Breast epithelium (tissue), 4 donors: ENCODE data around the gene EFNA2. TPM values are rescaled to one million over a fixed set of nuclear protein-coding genes. Genes with fewer than 3 reads are reported as not detected.
"Not testable (repeated sequence)": the region's sequence is repeated elsewhere in the genome, so short reads cannot be mapped to it uniquely, and the experiment has no call there.

ENCODE experiments used
- DNase-seq, 2 donors: peaks; one replicate each; pipeline ENCODE4 v3.0.0-alpha.2; 2019; ENCODE audit warnings: low spot score in 2 of 2
- H3K27ac ChIP-seq, 2 donors: fragments of 200-600 bp; sonication (generic) in 1 of 2; one replicate each; pipeline ENCODE4 v1.5.1; 2016 to 2019; ENCODE audit warnings: mild to moderate bottlenecking in 1 of 2
- H3K27me3 ChIP-seq, 2 donors: fragments of 200-600 bp; sonication (generic) in 1 of 2; one replicate each; pipeline versions ENCODE4 v1.5.1 to v1.6.0; 2017 to 2019; ENCODE audit warnings: control low read depth in 1 of 2, mild to moderate bottlenecking in 1 of 2
- H3K36me3 ChIP-seq: fragments of 200-600 bp; one replicate; pipeline ENCODE4 v1.5.1; 2019
- H3K4me1 ChIP-seq, 2 donors: fragments of 200-600 bp; sonication (generic); one replicate each; pipeline ENCODE4 v1.5.1; 2016 to 2019; ENCODE audit warnings: control low read depth in 1 of 2
- H3K4me3 ChIP-seq, 3 donors: fragments of 200-600 bp; sonication (generic); 1 replicate in 2 of 3; 2 replicates in 1 of 3; pipeline ENCODE4 v1.5.1; 2016 to 2019; ENCODE audit warnings: mild to moderate bottlenecking in 3 of 3, moderate library complexity in 2 of 3
- H3K9me3 ChIP-seq, 2 donors: fragments of 200-600 bp; sonication (generic) in 1 of 2; one replicate each; pipeline ENCODE4 v1.5.1; 2016 to 2019; ENCODE audit warnings: control low read depth in 1 of 2
- CTCF ChIP-seq, 3 donors: fragments of 450-650 bp; IDR thresholded peaks; one replicate each; pipeline ENCODE4 v1.5.1; 2016 to 2017; ENCODE audit warnings: antibody characterized with exemption in 3 of 3, mild to moderate bottlenecking in 3 of 3, moderate library complexity in 3 of 3
- POLR2A ChIP-seq: fragments of 450-650 bp; IDR thresholded peaks from one replicate; pipeline ENCODE4 v1.6.1; 2016; ENCODE audit warnings: antibody characterized with exemption, mild to moderate bottlenecking, moderate library complexity
- POLR2AphosphoS5 ChIP-seq, 3 donors: sonication (generic); formaldehyde crosslinking; IDR thresholded peaks; one replicate each; pipeline ENCODE4 v1.6.1; 2017; ENCODE audit warnings: antibody characterized with exemption in 3 of 3
- intact Hi-C: fragments of 100-400 bp; cut with DNase I; formaldehyde crosslinking; loops from one replicate; pipeline ENCODE4 v1.15.1; 2023; ENCODE audit warnings: low total_unique reads
- total RNA-seq, 3 donors: library from RNA; depleted of rRNA; stranded (reverse); fragments of >200 nt; gene quantifications; one replicate each; pipeline ENCODE4 v1.1.0, GENCODE V29; 2016

EFNA2 gene
- total RNA-seq, 3 donors from 2014 or later, result 0.66 TPM; not detected in 2

- no peak overlapping the region for H3K4me3 ChIP-seq
- no peak for DNase-seq
Observed at GRCh38 chr19:1299801-1300200, 14.1 kb downstream of the EFNA2 start.

DNA sequence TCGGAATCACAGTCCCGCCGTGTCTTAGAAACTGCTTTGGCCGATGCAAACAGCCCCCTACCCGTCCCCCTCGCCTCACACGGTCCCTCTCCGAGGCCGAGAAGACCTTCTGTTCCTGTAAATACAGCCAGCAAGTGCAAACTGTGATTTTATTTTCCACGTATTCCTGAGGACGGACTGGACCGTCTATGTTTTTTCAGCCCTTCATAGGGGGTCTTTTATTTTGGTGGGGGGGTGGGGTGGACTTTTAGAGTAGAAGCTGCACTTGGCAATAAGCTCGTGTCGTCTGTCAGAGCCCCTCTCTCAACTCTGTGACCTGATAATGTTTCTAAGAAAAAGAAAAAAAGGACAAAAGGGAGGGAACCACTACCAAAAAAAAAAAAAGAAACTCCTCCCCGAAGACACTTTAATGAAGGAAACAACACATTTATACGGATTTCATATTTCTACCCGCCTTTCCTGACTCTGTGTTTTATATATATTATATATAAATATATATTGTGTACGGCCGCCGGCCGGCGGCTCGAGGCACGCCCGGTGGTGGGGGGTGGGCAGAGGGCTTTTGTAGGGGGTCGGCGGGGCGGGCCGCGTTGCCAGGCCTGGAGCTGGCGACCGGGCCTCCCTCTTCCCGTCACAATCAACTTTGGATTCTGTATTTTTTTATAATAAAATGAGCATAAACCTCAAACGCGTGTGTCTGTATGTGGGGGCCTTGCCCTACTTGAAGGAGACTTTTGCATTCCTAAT, 15.2 kb downstream of the EFNA2 start:
- Histone ChIP-seq H3K4me1 (no peaks in the 10 kb centered on the region), H3K27me3 (peaks cover 5 to 12% of the 10 kb centered on the region in 2 donors), H3K36me3 (no peaks in the 10 kb centered on the region), H3K27ac (no peak overlapping the region), H3K4me3 (no peak overlapping the region), H3K9me3 (no peaks in the 10 kb centered on the region)
- TF ChIP-seq POLR2AphosphoS5 (IDR thresholded peaks at IDR 0.05) (no peak), POLR2A (no peak), CTCF (IDR thresholded peaks at IDR 0.05) (no peak)
- intact Hi-C loops, result no loop called here
- no peak for DNase-seq

More at GRCh38 chr19:1299801-1300200, 14.1 kb downstream of the EFNA2 start:
- peaks cover 0 to 6% of the 10 kb centered on the region in 2 donors for H3K4me1 ChIP-seq
- H3K9me3 ChIP-seq, result no peaks in the 10 kb centered on the region
- peaks cover 15 to 23% of the 10 kb centered on the region in 2 donors for H3K27me3 ChIP-seq
- intact Hi-C loops, result no loop called here
- H3K36me3 ChIP-seq, result no peaks in the 10 kb centered on the region
- no peak for TF ChIP-seq POLR2AphosphoS5 (IDR thresholded peaks at IDR 0.05)
- no peak for TF ChIP-seq POLR2A
- TF ChIP-seq CTCF (IDR thresholded peaks at IDR 0.05), result no peak
- no peak overlapping the region for H3K27ac ChIP-seq

DNA sequence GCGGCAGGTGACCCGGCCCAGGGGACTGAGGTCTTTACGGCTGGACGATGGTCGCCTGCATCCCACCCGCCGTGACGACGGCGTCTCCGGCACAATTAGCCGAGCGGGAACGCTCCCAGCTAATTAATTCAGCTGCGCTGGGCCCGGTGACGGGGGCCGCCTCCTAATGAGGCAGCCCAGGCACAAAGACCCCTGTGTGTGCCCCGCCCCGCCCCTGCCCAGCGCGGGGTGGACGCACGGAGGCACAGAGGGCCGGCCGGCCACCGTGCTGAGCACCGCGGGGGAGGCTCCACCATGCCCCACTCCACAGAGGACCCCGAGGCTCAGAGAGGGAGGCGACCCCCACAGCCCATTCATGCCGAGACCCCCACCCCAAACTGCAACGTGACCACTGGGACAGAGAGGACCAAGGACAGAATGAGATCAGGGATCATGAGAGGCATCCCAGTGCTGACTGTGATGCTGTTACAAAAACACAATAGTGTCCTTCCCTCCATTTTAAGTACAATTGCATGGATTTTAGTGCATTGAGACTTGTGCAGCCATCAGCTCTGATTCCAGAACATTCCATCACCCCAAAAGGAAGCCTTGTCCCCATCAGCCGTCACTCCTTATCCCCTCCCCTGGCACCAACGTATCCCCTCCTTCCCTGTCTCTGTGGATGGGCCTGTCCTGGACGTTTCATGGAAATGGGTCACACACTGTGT, 17.0 kb downstream of the EFNA2 start:
- Histone ChIP-seq H3K27ac (no peak overlapping the region), H3K4me3 (no peak overlapping the region), H3K9me3 (no peaks in the 10 kb centered on the region), H3K36me3 (no peaks in the 10 kb centered on the region), H3K27me3 (peaks cover 0 to 6% of the 10 kb centered on the region in 2 donors), H3K4me1 (no peaks in the 10 kb centered on the region)
- TF ChIP-seq CTCF (IDR thresholded peaks at IDR 0.05) (no peak), POLR2A (no peak), POLR2AphosphoS5 (IDR thresholded peaks at IDR 0.05) (no peak)
- intact Hi-C loops, result no loop called here
- no peak for DNase-seq

- no peak overlapping the region for H3K27ac ChIP-seq
- intact Hi-C loops, result no loop called here
- H3K4me1 ChIP-seq, result no peaks in the 10 kb centered on the region
- H3K9me3 ChIP-seq, result no peaks in the 10 kb centered on the region
- TF ChIP-seq POLR2AphosphoS5 (IDR thresholded peaks at IDR 0.05), result no peak
- TF ChIP-seq POLR2A, result no peak
- no peak for TF ChIP-seq CTCF (IDR thresholded peaks at IDR 0.05)
- DNase-seq, result no peak
- no peak overlapping the region for H3K4me3 ChIP-seq
- no peaks in the 10 kb centered on the region for H3K36me3 ChIP-seq
- peaks cover 0 to 9% of the 10 kb centered on the region in 2 donors for H3K27me3 ChIP-seq
Observed at GRCh38 chr19:1304197-1304924, 18.7 kb downstream of the EFNA2 start.

DNA sequence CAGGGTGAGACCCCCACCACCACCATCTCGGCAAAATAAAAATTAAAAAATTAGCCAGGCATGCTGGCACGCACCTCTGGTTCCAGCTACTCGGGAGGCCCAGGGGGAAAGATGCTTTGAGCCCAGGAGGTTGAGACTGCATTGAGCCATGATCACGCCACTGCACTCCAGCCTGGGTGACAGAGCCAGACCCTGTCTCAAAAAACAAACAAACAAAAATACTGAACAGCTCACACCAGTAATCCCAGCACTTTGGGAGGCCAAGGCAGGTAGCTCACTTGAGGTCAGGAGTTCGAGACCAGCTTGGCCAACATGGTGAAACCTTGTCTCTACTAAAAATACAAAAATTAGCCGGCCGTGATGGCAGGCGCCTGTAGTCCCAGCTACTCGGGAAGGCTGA, 19.7 kb downstream of the EFNA2 start:
- H3K4me3 ChIP-seq, H3K9me3 ChIP-seq, intact Hi-C loops, H3K4me1 ChIP-seq, H3K36me3 ChIP-seq, H3K27ac ChIP-seq, DNase-seq: not testable (repeated sequence)
- H3K27me3 ChIP-seq, result peaks cover 0 to 12% of the 10 kb centered on the region in 2 donors
